HG03045 (cell line): ENCODE results near the gene CZIB.
"Not testable (repeated sequence)": the region's sequence is repeated elsewhere in the genome, so short reads cannot be mapped to it uniquely, and the experiment has no call there.

Source experiments
- ATAC-seq: cut with Tn5 transposase; IDR thresholded peaks from one replicate; pipeline ENCODE4 v1.9.1; 2021; ENCODE audit warnings: mild to moderate bottlenecking, moderate library complexity; ENCODE audit not compliant: unreplicated experiment

CZIB gene

GRCh38 chr1:53190210-53190611 lies 30.2 kb downstream of the CZIB start:
- ATAC-seq: no peak

DNA sequence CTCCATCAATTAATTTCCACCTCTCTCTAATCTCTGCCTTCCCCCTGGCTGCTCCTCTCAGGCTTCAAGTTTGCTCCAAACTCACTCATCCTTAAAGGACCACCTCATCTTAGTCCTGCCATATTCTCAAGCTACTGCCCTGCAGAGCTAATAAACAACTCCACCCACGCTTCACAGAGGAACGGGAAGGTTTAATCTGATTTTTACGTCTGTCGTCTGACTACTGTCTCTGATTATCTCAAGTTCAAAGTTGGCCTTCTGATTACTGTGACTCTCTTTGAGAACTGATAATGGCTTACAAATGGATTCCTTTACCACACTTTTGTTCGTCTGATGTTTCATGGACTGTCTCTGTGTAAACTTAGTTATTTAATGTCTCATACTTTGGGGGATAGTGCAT lies 31.4 kb downstream of the CZIB start:
- no peak for ATAC-seq

DNA sequence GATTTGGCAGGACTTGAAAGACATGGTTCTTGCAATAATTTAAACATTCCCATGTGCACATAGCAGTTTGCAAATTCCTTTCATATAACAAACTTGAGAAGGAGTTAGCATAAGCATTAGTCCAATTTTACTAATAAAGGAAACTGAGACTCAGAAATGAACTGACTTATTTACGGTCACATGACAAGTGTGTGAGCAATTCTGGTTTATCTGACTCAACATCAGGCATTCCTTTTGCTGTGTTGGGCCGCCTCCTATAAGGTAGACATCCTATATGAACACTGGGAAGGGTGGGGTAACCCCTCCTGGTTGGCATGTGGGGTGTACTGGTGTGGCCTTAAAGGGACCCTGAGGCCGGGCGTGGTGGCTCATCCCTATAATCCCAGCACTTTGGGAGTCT lies 32.3 kb downstream of the CZIB start:
- no peak for ATAC-seq

DNA sequence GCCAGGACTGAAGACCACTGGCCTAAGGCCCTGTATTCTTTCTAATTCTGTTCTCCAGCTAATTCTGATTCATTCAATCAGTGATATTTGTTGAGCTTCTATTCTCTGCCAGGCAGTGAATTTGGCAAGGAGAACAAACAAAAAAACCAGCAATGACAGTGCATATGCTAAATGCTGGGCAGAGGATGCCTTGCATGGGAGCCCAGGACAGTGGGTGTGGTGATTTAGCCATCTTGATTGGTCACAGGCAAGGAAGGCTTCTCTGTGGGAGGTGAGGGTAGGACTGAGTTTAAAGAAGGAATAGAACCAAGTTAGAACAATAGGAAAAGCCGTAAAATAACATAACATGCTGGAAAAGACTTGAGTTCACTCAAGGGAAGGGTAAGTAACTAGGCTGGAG lies 33.0 kb downstream of the CZIB start:
- no peak for ATAC-seq

GRCh38 chr1:53186533-53186932 lies 33.9 kb downstream of the CZIB start:
- ATAC-seq: no peak

GRCh38 chr1:53185955-53186297 lies 34.5 kb downstream of the CZIB start:
- not testable (repeated sequence) for ATAC-seq

- ATAC-seq: no peak
Observed at GRCh38 chr1:53183095-53183990, 37.1 kb downstream of the CZIB start.

DNA sequence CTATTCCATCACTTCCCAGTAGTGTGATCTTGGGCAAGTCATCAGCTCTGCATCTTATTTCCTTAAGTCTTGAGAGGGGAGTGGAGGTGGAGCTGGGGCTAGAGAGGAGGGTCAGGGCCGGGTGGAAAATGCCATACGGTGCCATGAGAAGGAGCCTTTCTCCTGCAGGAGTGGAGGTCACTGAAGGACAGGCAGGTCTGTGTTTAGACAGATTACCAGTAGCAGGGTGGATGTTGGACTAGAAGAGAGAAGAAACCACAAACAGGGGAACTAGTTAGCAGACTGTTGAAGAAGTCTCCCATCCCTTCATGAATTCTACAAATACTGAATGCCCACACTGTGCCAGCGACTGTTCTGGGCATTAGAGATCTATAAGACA lies 37.7 kb downstream of the CZIB start:
- no peak for ATAC-seq

- ATAC-seq: no peak
Observed at GRCh38 chr1:53182111-53182593, 38.3 kb downstream of the CZIB start.

GRCh38 chr1:53180951-53181350 lies 39.5 kb downstream of the CZIB start:
- no peak for ATAC-seq

GRCh38 chr1:53180226-53180625 lies 40.2 kb downstream of the CZIB start:
- ATAC-seq: no peak

DNA sequence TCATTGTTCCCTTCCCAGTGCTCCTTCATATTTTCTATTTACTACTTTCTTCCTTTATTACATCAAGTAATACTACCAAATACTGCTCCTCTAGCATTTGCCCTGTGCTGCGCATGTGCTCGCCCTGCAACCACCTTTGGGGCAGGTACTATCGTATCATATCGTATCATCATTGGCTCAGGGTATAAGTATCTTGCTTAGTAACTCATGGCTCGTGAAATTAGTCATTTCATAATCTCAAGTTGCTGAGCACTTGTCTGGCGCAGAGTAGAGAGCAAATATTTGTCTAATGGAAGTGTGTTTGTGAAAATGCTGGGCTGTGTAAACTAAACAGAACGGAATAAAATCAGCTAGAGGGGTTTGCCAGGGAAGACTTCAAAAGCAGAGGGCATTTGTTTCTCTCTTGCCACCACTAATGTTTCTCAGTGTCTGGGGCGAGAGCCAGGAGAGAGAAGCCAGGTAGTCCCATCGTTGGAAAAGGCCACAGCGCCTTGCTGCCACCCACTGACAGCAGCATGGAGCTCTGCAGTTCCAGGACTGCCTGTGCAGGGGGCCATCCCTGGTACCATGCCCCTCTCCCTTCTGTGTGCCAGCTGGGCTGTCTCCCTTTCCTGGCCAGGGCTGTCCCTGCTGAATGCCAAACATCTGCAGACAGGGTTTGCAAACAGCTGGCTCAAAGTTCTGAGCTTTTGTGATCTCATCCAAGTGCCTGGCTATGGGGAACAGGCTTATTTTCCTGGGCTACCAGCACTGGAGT lies 43.8 kb downstream of the CZIB start:
- no peak for ATAC-seq

GRCh38 chr1:53174971-53175913 lies 45.2 kb downstream of the CZIB start:
- no peak for ATAC-seq

GRCh38 chr1:53172426-53173128 lies 47.9 kb downstream of the CZIB start:
- no peak for ATAC-seq

- ATAC-seq: no peak
Observed at GRCh38 chr1:53166912-53167311, 53.5 kb downstream of the CZIB start.

GRCh38 chr1:53166366-53166765 lies 54.1 kb downstream of the CZIB start:
- ATAC-seq: no peak

DNA sequence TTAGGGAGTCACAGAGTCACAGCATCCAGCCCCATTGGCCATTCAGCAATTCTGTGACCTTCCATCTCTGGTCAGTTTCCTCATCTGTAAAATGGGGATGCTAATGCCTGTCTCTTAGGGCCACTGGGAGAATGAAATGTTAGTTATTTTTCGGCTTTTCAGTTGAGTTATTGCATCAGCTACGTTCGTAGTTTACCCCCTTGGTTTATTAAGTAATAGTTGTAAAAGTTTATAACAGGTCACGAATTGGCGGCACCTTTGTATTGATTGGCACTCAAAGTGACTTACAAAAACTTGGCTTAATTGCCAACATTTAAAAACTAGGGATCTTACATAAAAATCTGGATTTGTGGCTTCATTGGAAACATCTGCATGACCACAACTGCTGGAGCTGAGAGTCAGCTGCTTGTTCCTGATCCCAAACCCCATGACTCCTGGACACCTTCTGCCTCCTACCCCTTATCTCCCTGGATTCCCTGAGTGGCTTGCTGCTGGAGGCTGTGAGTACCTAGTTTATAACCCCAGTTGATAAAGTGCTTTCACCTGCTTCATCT lies 54.9 kb downstream of the CZIB start:
- no peak for ATAC-seq
